Bone marrow (tissue), 2 donors: ENCODE data around the gene IFNGR1.
"Not testable (repeated sequence)": the region's sequence is repeated elsewhere in the genome, so short reads cannot be mapped to it uniquely, and the experiment has no call there.

Source experiments
- DNase-seq, 2 donors: peaks; one replicate each; lab custom pipeline; 2025; lab: John Stamatoyannopoulos, UW

The IFNGR1 gene

GRCh38 chr6:137236581-137237355, 17.6 kb upstream of the IFNGR1 start:
- no peak for DNase-seq

GRCh38 chr6:137235686-137236085, 16.5 kb upstream of the IFNGR1 start:
- DNase-seq = no peak

DNA sequence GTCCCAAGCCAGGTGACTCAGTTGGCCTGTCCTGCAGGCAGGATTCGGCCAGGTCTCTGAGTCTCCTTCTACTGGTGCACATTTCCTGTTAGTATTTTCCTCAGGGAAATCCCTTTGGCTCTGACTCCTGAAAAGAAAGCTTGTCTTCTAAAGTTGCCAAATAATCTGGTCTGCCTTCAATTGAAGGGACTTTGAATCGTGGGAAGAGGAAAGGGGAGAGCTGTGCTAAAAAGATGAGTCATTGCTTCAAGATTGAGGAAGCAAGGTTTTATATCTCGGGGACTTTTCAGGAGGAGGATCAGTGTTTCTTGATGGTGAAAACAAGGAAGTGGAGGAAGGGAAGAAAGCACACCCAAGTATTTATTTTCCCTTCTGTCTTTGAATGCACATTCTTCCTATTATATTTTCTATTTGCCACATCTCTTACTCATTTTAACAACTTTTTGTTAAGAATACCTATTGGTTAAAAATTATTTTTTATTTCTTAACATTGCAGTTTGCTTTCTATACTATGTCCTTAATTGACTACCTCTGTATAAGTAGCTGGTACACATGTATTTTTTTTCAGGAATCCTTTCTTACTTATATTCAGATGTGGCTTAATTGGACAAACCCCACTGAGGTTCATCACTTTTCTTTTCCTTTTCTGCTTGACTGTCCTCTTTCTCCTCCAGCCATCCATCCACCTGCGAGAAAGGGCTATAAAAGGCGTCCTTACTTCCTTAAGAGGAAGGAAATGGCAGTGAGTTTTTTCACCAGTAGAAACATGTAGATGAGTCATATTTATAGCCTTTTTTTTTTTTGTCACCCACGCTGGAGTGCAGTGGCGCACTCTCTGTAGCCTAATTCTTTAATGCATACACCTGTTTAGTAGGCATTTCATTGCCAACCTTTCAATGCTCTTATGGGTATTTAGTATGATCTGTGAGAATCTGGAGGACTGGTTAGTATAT, 15.0 kb upstream of the IFNGR1 start:
- peak in 1 of 2 donors; percentile 83 for DNase-seq

DNA sequence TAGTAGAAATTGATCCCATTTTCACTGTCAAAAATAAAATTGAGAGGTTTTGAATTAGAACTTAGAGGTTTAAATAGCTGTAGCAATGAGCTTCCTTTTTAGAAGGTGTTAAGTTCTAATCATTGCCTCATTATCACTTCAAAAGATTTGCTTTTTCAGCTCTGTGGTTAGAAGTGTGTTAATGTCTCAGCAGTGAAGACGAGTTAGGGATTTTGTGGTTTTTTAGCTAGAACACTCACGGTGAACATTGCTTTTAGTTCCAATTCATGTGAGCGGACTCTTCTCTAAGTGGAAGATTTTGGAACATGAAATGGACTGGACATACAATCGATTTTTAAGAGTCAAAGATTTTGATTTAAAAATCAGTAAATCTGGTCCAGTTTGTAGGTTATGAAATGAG, 12.7 kb upstream of the IFNGR1 start:
- no peak for DNase-seq

GRCh38 chr6:137230956-137231555, 11.9 kb upstream of the IFNGR1 start:
- no peak for DNase-seq

GRCh38 chr6:137230547-137230946, 11.4 kb upstream of the IFNGR1 start:
- no peak for DNase-seq

DNA sequence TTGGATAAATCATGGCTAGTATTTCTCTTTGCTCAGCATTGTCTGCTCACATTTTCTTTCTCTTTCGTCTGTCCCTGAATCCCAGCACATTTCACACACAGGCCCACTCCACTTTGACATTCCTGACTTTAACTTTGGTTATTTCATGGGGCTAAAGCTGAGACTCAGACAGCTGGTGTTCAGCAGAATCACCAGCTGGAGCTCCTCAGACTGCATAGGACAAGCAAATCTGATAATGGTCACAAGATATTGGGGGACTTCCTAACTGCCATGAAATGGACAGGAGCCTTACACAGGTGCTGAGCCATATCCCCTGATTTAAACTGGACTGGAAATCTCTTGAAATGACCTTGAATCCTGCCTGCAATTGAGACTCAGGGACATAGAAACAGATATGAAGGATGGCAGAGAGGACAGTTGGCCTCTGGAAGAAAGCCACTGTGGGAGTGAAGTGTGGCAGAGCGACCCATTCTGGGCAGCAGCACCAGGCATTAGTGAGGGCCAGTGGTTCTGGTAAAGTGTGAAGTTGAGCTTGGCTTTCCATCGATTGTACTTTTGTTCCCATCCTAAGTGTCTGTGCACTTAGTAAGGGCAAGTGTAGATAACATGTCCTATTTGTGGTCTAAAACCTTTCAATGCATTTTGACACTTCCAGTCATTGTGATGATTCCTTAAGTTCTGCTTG, 10.0 kb upstream of the IFNGR1 start:
- no peak for DNase-seq

GRCh38 chr6:137227871-137228302, 8.7 kb upstream of the IFNGR1 start:
- DNase-seq = no peak

DNA sequence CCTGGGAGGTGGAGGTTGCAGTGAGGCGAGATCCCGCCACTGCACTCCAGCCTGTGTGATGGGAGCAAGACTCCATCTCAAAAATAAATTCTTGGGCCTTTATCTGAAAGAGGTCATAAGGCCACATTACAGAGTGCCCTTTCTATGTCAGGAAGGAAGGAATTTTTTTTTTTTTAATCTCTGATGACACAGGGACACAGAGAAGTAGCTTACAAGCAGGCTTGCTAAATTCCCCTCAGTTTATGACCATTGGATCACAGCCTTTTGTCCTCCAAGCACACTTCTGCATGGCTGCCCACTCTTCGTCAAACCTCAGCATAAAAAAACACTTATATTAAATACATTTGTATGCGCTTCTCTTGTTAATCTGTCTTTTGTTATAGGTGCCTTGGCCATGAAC, 7.5 kb upstream of the IFNGR1 start:
- no peak for DNase-seq

- DNase-seq = peak in 1 of 2 donors; percentile 93
Measured at GRCh38 chr6:137224799-137225198, 5.6 kb upstream of the IFNGR1 start.

GRCh38 chr6:137223370-137224131, 4.4 kb upstream of the IFNGR1 start:
- DNase-seq = peak; percentile 18 to 89

GRCh38 chr6:137222381-137222780, 3.2 kb upstream of the IFNGR1 start:
- peak in 1 of 2 donors; percentile 77 for DNase-seq

DNA sequence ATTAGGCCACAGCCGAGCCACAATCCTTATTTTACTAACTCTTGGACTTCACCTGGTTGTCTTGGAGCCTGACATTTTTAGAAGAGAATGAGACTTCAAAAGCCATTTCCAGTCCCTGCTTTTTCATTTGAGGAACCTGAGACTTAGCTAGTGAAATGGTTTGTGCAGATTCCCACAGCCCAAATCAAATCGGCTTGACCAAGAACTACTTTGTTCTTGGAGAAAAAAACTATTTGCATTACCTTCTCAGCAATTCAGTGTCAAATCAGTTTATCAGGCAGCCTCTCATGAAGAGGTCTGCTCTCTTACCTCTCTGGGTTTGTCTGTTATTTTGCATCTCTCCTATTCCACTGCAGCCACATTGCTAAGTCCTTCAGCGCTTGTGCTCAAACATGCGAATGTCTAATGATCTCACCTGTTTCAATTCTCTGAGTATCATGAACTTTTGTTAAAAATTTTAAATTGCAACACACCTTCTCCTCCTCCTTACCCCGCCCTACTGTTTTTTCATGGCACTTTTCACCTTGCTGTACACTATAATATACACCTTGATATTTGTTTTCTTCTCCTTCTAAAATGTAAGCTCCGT, 573 bp upstream of the IFNGR1 start:
- no peak for DNase-seq

DNA sequence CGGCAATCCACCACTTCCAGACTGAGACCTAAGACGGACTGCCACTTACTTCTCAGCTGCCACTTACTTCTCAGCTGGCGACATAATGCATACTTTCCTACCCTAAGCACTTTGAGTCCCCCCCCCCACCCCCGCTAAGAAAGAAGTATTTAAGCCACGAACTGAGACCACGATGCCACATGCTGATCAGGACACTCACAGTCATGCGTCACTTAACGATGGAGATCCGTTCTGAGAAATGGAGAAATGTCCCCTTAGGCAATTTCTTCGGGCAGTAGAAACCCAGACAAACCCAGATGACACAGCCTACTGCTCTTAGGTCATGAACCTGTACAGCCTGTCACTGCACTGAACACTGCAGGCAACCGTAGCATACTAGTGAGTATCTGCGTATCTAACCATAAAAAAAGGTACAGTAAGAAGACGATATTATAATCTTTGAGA, 690 bp downstream of the IFNGR1 start:
- DNase-seq = peak; percentile 39 to 59

- DNase-seq = peak in 1 of 2 donors; percentile 48
Measured at GRCh38 chr6:137217801-137218472, 1.2 kb downstream of the IFNGR1 start.

DNA sequence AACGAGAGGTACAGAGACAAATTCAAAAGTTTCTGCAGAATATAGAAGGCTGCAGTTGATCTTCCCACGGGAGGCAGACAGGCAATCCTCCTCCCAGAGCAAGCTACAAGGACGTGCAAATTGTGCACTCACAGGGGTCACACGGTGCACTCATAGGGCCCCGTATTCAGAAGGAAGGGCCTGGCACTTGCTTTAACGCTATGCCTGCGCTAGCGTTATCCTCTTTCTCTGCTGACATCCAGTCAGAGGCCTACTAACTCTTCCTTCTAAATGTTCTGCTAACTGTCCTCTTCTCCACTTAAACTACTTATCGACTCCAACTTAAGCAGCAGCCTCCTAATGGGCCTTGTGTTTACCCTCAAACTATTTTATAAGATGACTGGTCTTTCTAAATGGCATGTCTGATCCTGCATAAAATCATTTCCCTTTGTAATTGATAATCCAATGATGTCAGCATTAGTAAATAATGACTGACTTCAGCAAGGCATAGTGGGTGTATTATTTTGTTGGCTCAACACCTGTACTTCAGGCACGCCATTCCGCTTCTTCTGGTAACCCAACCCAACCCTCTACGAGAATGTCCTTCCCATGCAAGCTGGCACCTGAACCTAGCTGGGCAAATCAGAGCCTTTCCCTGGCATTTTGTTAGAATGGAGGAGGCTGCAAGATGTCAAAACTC, 2.2 kb downstream of the IFNGR1 start:
- DNase-seq = no peak

GRCh38 chr6:137216106-137216505, 3.1 kb downstream of the IFNGR1 start:
- no peak for DNase-seq

- DNase-seq = not testable (repeated sequence)
Measured at GRCh38 chr6:137215630-137216029, 3.6 kb downstream of the IFNGR1 start.

DNA sequence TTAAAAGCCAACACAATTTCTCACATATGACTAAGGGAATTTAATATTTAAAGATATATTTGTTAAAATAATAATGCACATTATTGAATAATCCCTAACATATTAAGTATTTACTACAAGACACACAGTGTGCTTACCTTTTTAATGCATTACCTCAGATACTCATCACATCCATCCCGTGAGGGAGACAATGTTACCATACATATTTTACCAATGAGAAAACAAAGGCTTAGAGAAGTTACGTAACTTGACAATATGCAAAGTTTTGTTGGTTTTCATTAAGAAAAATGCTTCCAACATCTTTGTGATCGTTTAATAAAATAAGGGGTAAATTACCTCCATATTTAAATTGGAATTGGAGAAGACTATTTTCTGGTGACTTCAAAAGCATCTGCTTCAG, 4.3 kb downstream of the IFNGR1 start:
- DNase-seq = no peak
